Nucleus accumbens (tissue), 56 donors: ENCODE measurements around the gene SSR1.
"Not testable (repeated sequence)": the region's sequence is repeated elsewhere in the genome, so short reads cannot be mapped to it uniquely, and the experiment has no call there.

Source experiments
- DNase-seq, 56 donors: peaks; one replicate each; lab custom pipeline; 2025; lab: John Stamatoyannopoulos, UW

SSR1 gene

GRCh38 chr6:7319406-7319805, 6.4 kb upstream of the SSR1 start:
- not testable (repeated sequence) for DNase-seq

- no peak for DNase-seq
Measured at GRCh38 chr6:7317538-7317937, 4.5 kb upstream of the SSR1 start.

GRCh38 chr6:7316658-7317533, 3.9 kb upstream of the SSR1 start:
- no peak for DNase-seq

DNA sequence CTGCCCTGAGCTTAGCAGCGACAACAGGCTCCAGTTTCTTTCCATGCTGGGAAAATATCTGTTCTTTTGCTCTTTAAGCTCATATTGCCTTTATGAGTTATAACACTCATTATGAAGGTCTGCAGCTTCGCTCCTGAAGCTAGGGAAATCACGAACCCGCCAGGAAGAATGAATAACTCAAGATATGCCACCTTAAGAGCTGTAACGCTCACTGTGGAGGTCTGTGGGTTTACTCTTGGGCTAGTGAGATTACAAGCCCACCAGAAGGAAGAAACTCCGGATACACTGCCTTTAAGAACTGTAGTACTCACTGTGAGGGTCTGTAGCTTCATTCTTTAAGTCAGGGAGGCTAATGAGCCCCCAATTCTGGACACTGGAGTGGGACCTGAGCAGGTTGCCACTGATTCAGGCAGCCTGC, 3.0 kb upstream of the SSR1 start:
- no peak for DNase-seq

DNA sequence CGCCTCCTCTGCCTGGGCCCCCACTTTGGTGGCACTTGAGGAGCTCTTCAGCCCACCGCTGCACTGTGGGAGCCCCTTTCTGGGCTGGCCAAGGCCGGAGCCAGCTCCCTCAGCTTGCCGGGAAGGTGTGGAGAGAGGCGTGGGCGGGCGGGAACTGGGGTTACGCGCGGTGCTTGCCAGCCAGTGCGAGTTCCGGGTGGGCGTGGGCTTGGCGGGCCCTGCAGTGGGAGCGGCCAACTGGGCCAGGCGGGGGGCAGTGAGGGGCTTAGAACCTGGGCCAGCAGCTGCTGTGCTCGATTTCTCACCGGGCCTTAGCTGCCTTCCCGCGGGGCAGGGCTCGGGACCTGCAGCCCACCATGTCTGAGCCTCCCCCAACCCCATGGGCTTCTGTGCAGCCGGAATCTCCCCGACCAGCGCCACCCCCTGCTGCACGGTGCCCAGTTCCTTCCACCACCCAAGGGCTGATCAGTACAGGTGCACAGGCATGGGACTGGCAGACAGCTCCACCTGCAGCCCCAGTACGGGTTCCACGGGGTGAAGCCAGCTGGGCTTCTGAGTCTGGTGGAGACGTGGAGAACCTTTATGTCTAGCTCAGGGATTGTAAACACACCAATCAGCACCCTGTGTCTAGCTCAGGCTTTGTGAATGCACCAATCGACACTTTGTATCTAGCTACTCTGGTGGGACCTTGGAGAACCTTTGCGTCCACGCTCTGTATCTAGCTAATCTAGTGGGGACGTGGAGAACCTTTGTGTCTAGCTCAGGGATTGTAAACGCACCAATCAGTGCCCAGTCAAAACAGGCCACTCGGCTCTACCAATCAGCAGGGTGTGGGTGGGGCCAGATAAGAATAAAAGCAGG, 2.3 kb upstream of the SSR1 start:
- not testable (repeated sequence) for DNase-seq

- DNase-seq, result no peak
Measured at GRCh38 chr6:7314414-7314813, 1.4 kb upstream of the SSR1 start.

GRCh38 chr6:7313505-7314165, 636 bp upstream of the SSR1 start:
- peak in 1 of 56 donors; percentile 21 for DNase-seq

DNA sequence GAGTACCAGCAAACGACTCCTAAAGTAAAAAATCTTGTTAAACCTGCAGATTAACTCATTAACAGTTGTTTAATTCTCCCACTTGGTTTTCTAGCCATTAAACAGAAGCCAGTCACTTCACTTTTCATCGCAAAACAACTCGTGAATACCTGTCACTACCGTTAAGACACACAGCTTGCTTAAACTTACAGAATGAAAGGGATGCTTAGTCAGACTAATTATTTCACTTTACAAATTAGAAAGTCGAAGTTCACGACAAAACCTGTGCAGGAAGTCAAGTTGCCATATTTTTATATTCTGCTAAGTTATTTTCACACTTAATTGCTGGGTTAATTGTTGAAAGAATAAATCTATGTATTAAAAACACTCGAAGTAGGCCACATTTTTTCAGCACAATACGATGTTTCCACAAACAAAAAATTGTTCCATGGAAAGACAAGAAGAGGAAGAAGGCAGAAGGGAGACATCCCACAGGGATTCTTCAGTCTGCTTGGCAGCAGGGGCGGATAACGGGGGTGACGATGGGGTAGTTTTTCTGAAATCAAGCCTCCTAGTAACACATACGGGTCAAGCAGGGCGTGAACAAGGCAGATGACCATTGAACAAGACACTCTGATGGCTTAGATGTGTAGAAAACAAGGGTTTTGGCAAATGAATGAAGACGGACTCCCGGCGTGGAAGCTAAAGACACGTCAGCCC, 933 bp downstream of the SSR1 start:
- peak in 6 of 56 donors; percentile 9 to 67 (median 38) for DNase-seq

GRCh38 chr6:7311176-7311575, 1.8 kb downstream of the SSR1 start:
- DNase-seq, result no peak

DNA sequence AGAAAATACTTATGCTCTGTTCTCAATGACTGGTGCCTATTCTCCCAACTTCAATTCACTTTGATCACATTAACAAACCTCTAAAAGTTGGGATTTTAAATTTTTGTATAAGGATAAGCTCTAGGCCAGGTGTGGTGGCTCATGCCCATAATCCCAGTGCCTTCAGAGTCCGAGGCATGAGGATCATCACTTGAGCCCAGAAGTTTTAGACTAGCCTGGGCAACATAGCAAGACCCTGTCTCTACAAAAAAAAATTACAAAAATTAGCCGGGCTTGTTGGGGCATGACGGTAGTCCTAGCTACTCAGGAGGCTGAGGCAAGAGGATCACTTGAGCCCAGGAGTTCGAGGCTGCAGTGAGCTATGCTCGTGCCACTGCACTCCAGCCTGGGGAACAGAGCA, 3.9 kb downstream of the SSR1 start:
- no peak for DNase-seq

- DNase-seq, result no peak
Measured at GRCh38 chr6:7307533-7307932, 5.5 kb downstream of the SSR1 start.

- DNase-seq, result no peak
Measured at GRCh38 chr6:7304821-7305220, 8.2 kb downstream of the SSR1 start.

DNA sequence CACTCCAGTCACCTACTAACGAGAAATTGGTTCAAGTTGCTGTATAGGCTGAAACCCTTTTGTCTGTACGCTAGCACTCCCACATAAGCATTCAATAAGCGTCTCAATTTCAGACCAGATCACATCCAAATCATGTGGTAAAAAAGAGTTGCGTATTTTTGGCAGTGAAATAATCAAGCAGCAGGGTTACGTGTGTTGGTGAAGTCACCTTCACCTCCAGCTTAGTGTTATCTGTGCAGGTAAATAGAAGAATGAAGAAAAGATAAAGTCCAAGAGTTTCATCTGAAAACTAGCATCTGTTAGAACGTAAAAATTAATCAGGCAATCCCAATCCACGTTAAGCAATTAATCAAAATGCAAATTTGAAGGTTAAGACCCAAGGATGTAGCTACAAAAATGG, 11.3 kb downstream of the SSR1 start:
- no peak for DNase-seq

DNA sequence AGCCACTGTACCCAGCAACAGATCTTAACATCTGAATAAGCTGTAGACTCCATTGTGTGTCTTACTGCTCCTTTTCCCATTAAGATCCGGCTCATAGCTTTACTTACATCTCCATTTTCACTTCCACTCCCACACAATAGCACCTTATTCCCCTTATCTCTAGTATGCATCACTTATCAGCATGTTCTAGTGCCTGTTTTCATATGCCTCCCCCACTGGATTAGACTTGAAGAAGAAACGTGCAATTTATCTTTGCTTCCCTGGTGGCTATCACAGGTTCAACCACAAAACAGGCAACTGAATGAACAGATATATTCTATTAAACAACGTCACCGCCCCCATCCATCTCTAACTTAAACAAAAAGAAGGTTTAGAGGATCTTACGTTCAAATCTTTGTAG, 12.1 kb downstream of the SSR1 start:
- no peak for DNase-seq

DNA sequence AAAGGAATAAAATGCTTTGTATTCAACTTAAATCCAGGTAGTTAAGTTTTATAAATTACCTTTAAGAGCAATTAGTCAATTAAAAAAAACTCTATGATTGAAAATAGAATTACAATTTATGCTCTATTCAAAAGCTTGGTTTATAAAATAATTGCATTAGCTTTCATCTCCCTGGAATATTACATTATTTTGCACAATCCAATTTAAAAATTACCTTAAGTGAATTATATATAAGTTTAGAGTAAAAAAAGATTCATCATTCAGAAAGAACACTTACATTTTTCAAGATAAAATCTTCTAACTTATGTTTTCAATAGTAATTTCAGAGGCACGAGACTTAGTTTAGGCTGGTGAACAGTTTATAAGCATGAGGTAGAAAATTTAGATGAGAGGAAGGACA, 14.9 kb downstream of the SSR1 start:
- DNase-seq, result no peak

- DNase-seq, result no peak
Measured at GRCh38 chr6:7296602-7297001, 16.4 kb downstream of the SSR1 start.

DNA sequence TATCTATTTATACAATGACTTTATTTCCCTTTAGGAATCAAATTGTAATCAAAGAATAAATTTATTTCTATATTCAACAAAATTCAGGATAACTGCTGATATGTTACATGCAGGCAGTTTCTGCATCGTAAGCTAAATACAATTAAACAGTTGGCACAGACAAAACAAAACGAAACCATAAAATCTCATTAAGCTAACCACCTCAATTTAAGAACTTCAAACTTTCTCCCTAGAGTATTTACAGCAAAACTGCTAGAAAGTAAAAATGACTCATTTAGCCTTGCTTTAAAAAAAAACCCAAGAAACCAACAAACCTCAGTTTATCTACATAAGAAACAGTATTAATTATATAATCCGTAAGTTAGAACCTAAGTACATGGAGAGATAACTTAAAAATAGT, 17.1 kb downstream of the SSR1 start:
- no peak for DNase-seq

GRCh38 chr6:7292596-7293255, 20.3 kb downstream of the SSR1 start:
- no peak for DNase-seq

DNA sequence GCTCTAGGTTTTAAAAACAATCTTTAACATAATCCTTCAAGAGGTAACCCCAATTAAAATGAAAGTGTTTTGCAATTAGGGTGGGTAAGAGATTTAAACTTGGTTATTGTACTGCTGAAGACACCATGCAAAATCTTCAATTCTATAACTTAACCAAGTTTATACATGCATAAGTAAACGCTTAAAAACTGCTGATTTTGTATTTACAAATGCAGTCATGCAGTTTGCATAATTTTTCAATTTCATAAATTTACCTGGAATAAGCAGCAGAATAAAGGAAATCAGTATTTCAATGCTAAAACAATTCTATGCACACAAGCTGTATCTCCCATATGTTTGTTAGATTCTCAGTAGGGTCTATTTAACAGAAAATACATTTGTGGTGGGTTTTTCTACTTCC, 22.9 kb downstream of the SSR1 start:
- no peak for DNase-seq

DNA sequence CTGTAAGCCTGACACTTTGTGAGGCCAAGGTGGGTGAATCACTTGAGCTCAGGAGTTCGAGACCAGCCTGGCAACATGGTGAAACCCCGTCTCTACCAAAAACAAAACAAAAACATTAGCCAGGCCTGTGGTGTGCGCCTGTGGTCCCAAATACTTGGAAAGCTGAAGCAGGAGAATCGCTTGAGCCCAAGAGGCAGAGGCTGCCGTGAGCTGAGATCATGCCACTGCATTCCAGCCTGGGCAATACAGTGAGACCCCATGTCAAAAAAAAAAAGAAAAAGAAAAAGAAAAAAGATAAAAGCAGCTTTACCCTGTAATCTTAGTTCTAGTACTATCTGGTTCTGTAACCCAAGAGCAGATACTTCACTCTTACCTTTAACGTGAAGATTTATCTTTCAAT, 27.6 kb downstream of the SSR1 start:
- no peak for DNase-seq
